LNCAP (cell line): Measurements from ENCODE around the gene DDRGK1.

Source experiments
- CTCF ChIP-seq: fragments of 450-650 bp; IDR thresholded peaks from 2 replicates; pipeline ENCODE4 v1.5.1; 2017; ENCODE audit warnings: mild to moderate bottlenecking

DDRGK1 gene

GRCh38 chr20:3141757-3142156, 62.7 kb downstream of the DDRGK1 start:
- TF ChIP-seq CTCF, result no peak
